Osteoblast (primary cell): ENCODE data around the gene ELK3. TPM values are rescaled to one million over a fixed set of nuclear protein-coding genes. Genes with fewer than 3 reads are reported as not detected.

Experiments
- DNase-seq: peaks from one replicate; pipeline ENCODE4 v3.0.0; 2011; ENCODE audit warnings: low spot score, mixed read lengths; ENCODE audit not compliant: insufficient read length; ENCODE audit errors: missing footprints
- H2AFZ ChIP-seq: 2 replicates; pipeline ENCODE4 v1.6.0; 2011; ENCODE audit warnings: mild to moderate bottlenecking, low read length
- H3K27ac ChIP-seq: 2 replicates; pipeline ENCODE4 v1.5.1; 2011; ENCODE audit warnings: mild to moderate bottlenecking, low read depth, low read length, moderate library complexity
- H3K27me3 ChIP-seq: 2 replicates; pipeline ENCODE4 v1.6.0; 2012; ENCODE audit warnings: mild to moderate bottlenecking, control low read depth, inconsistent platforms, low read length, moderate library complexity; ENCODE audit not compliant: insufficient read depth
- H3K36me3 ChIP-seq: 2 replicates; pipeline ENCODE4 v1.5.1; 2011; ENCODE audit warnings: mild to moderate bottlenecking, low read length, control low read depth, moderate library complexity; ENCODE audit not compliant: insufficient read depth
- H3K4me1 ChIP-seq: 2 replicates; pipeline ENCODE4 v1.5.1; 2011; ENCODE audit warnings: mild to moderate bottlenecking, low read length, control low read depth, moderate library complexity; ENCODE audit not compliant: insufficient read depth
- H3K4me2 ChIP-seq: 2 replicates; pipeline ENCODE4 v1.6.0; 2011; ENCODE audit warnings: mild to moderate bottlenecking, low read length; ENCODE audit not compliant: insufficient read depth
- H3K4me3 ChIP-seq: fragments of 200-600 bp; sonication (generic); 3 replicates; pipeline ENCODE4 v1.5.1; 2012; ENCODE audit warnings: mild to moderate bottlenecking, low read length, inconsistent platforms; ENCODE audit not compliant: insufficient read depth
- H3K79me2 ChIP-seq: 2 replicates; pipeline ENCODE4 v1.6.0; 2012; ENCODE audit warnings: mild to moderate bottlenecking, low read length, control low read depth, inconsistent platforms; ENCODE audit not compliant: insufficient read depth
- H3K9me3 ChIP-seq: 2 replicates; pipeline ENCODE4 v1.5.1; 2011; ENCODE audit warnings: low read depth, low read length, control low read depth
- H4K20me1 ChIP-seq: 2 replicates; pipeline ENCODE4 v1.6.0; 2012; ENCODE audit warnings: mild to moderate bottlenecking, low read length, control low read depth; ENCODE audit not compliant: insufficient read depth
- total RNA-seq: library from RNA; depleted of rRNA; stranded (reverse); fragments of >200 nt; gene quantifications from 2 replicates; pipeline ENCODE4 v1.2.3, GENCODE V29; 2012
- TF ChIP-seq, protein P1 (sequence below): IDR thresholded peaks from 2 replicates; pipeline ENCODE4 v1.5.1; 2011; ENCODE audit warnings: mild to moderate bottlenecking, low read depth, low read length, moderate library complexity; ENCODE audit errors: extremely low read depth

Gene ELK3
- total RNA-seq, 1 donor = 27.5 TPM

DNA sequence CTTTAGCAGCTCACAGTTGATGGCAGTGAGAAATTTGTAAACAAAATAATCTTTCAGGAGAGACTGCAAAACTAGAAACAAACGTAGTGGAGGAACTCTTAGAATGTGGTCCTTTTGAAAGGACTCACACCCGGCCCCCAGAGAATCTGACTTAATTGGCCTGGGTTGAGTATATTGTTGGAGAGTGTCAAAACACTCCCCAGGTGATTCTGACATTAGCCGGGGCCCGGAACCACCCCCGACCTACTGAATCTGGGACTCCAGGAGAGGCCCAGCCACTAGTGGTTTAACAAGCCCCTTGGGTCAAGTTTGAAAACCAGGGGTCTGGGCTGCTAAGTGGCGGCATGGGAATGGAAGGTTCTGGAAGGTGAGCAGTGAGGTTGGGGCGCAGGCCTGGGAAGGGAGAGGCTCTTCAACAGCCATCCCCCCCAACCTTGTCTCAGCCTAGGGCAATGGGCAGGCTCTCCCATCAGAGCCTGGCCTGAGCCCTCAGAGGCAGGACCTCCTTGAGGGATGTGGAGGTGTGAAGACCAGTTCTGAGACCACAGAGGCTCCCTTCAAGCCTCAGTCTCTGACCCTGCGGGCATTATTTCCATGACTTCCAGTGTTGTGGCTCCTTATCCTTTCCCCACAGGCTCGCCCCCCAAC, 1.1 kb upstream of the ELK3 start:
- Histone ChIP-seq H3K4me1 (peaks cover 19% of the 10 kb centered on the region), H3K4me3 (no peak overlapping the region), H3K36me3 (no peaks in the 10 kb centered on the region), H4K20me1 (no peaks in the 10 kb centered on the region), H2AFZ (peak overlapping the region; percentile 82), H3K79me2 (peaks cover 23% of the 10 kb centered on the region), H3K4me2 (no peak overlapping the region), H3K9me3 (no peaks in the 10 kb centered on the region), H3K27ac (no peak overlapping the region), H3K27me3 (no peaks in the 10 kb centered on the region)
- peak; percentile 59 for DNase-seq
- TF ChIP-seq, protein P1, sequence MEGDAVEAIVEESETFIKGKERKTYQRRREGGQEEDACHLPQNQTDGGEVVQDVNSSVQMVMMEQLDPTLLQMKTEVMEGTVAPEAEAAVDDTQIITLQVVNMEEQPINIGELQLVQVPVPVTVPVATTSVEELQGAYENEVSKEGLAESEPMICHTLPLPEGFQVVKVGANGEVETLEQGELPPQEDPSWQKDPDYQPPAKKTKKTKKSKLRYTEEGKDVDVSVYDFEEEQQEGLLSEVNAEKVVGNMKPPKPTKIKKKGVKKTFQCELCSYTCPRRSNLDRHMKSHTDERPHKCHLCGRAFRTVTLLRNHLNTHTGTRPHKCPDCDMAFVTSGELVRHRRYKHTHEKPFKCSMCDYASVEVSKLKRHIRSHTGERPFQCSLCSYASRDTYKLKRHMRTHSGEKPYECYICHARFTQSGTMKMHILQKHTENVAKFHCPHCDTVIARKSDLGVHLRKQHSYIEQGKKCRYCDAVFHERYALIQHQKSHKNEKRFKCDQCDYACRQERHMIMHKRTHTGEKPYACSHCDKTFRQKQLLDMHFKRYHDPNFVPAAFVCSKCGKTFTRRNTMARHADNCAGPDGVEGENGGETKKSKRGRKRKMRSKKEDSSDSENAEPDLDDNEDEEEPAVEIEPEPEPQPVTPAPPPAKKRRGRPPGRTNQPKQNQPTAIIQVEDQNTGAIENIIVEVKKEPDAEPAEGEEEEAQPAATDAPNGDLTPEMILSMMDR = no peak

DNA sequence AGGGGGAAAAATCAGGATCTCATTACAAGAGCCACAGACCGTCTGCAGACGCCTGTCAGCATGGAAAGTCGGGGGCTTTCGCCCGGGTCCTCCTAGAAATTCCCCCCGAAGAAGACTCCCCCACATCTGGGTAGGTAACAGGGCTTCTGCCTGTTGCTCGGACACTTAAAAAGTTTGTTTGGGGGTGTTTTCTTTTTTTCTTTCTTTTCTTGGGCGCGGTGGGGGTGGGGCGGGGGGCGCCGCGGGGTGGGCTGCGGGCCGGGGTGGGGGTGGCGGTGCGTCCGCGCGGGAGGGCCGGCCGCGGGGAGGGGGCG, 358 bp downstream of the ELK3 start:
- H3K4me2 ChIP-seq = peak overlapping the region; percentile 82
- peaks cover 27% of the 10 kb centered on the region for H3K79me2 ChIP-seq
- no peak for DNase-seq
- peak overlapping the region; percentile 71 for H2AFZ ChIP-seq
- peaks cover 34% of the 10 kb centered on the region for H3K4me1 ChIP-seq
- no peaks in the 10 kb centered on the region for H3K36me3 ChIP-seq
- TF ChIP-seq, protein P1 = no peak
- H3K27ac ChIP-seq = peak overlapping the region; percentile 70
- H3K27me3 ChIP-seq = no peaks in the 10 kb centered on the region
- H3K9me3 ChIP-seq = no peaks in the 10 kb centered on the region
- peak overlapping the region; percentile 94 for H3K4me3 ChIP-seq
- H4K20me1 ChIP-seq = no peaks in the 10 kb centered on the region

GRCh38 chr12:96194971-96195844, 1.0 kb downstream of the ELK3 start:
- Histone ChIP-seq H3K4me3 (peak overlapping the region; percentile 94), H3K27me3 (no peaks in the 10 kb centered on the region), H2AFZ (peak overlapping the region; percentile 58), H3K27ac (peak overlapping the region; percentile 100), H3K4me1 (peaks cover 38% of the 10 kb centered on the region), H3K79me2 (peaks cover 33% of the 10 kb centered on the region), H4K20me1 (no peaks in the 10 kb centered on the region), H3K36me3 (no peaks in the 10 kb centered on the region), H3K9me3 (no peaks in the 10 kb centered on the region), H3K4me2 (peak overlapping the region; percentile 87)
- TF ChIP-seq, protein P1 = no peak
- peak; percentile 97 for DNase-seq

GRCh38 chr12:96195845-96196451, 1.8 kb downstream of the ELK3 start:
- peaks cover 38% of the 10 kb centered on the region for H3K4me1 ChIP-seq
- peak overlapping the region; percentile 94 for H3K4me3 ChIP-seq
- peak; percentile 91 for DNase-seq
- H3K4me2 ChIP-seq = peak overlapping the region; percentile 87
- H3K79me2 ChIP-seq = peaks cover 40% of the 10 kb centered on the region
- H2AFZ ChIP-seq = no peak overlapping the region
- H3K27me3 ChIP-seq = no peaks in the 10 kb centered on the region
- no peaks in the 10 kb centered on the region for H3K36me3 ChIP-seq
- H4K20me1 ChIP-seq = no peaks in the 10 kb centered on the region
- peak overlapping the region; percentile 100 for H3K27ac ChIP-seq
- TF ChIP-seq, protein P1 = no peak
- no peaks in the 10 kb centered on the region for H3K9me3 ChIP-seq
